ENCODE data around the gene LNX1.
"Not testable (repeated sequence)": the region's sequence is repeated elsewhere in the genome, so short reads cannot be mapped to it uniquely, and the experiment has no call there.

The LNX1 gene

DNA sequence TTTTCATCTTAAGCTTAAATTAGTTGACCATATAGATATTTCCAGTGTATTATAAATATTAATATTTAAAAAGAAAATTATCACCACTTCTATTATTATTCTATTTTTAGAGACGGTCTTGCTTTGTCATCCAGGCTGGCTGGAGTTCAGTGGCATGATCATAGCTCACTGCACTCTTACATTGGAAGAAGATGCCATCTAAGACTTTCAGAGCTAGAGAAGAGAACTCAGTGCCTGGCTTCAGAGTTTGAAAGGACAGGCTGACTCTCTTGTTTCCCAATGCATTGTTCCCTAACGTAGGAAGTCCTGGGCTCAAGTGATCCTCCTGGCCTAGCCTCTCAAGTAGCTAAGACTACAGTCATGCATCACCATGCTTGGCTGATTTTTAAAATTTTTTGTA lies 137.9 kb downstream of the LNX1 start:
- DNase-seq: no peak

- no peak for DNase-seq
These were observed 140.5 kb downstream of the LNX1 start for GRCh38 chr4:53450773-53451172.

DNA sequence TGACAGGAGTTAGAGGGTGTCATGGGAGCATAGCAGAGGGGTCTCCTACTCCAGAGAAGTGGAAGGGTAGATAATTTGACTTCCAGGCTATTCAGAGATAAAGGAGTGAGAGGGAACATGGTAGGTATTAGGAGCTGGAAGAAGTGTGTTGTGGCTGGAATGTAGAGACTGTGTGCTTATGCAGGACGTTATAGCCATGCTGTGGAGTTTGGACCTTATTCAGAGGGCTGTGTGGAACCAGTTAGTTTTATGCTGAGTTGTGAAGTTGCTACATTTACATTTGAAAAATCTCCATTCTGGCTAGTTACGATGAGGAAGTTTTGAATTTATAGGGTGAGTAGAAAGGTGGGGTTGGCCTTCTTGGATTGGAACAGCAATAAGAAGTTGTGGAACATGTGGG lies 146.3 kb downstream of the LNX1 start:
- no peak for DNase-seq

DNA sequence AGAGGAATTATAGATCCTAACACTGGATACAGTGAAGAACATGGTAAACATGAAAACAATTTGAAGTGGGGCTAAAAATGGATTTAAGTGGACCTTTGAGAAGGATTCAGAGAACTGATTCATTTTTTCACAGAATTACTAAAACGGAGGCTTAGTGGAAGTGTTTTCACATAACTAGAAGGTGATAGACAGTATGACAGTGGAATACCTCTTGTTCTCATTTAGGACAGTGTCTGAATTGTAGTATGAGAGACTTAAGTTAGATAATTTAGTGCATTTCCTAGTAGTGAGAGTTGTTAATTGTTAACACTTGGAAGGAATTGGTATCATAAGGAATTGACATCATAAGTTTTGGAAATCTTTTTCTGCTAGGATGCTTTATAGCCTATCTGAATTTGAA lies 149.7 kb downstream of the LNX1 start:
- DNase-seq: no peak

- DNase-seq: no peak
These were observed 155.0 kb downstream of the LNX1 start for GRCh38 chr4:53436251-53436650.

- no peak for DNase-seq
These were observed 158.5 kb downstream of the LNX1 start for GRCh38 chr4:53432528-53433424.

DNA sequence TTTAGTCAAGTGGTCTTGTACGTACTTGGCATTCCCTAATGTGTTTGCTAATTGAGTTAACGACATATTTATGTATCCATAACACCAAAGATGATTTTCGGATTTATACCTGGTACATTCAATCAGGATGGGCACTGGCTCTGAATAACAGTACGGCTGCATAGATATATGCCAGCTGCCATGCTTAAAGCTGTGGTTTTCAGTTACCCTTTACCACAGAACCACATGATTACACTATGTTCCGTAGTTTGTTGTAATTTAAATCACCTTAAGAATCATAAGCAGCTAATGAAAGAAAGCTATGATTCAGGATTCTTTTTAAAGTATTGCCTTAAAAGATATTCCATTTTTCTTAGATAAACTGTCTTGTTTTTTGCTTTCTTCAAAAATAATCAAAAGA lies 160.2 kb downstream of the LNX1 start:
- no peak for DNase-seq

- DNase-seq: no peak
These were observed 163.9 kb downstream of the LNX1 start for GRCh38 chr4:53427366-53427765.

DNA sequence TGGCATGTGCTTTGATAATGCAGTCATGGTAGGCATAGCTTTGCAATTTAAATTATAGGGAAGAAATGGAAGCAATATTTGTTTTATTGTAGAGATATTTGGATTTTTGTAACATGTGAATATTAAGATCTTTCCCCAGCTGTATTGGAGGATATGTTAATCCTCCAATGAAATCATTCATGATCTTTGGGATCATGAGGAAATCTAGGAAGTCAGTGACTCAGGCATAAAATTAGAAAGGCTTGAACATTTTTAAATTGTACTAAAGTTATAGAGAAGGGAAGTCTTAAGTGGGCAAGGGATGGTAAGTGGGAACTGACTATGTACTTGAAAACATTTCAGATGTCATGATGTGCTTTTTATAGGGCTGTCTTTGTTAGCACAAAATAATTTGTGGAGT lies 167.0 kb downstream of the LNX1 start:
- no peak for DNase-seq

- DNase-seq: no peak
These were observed 168.9 kb downstream of the LNX1 start for GRCh38 chr4:53422367-53422766.

DNA sequence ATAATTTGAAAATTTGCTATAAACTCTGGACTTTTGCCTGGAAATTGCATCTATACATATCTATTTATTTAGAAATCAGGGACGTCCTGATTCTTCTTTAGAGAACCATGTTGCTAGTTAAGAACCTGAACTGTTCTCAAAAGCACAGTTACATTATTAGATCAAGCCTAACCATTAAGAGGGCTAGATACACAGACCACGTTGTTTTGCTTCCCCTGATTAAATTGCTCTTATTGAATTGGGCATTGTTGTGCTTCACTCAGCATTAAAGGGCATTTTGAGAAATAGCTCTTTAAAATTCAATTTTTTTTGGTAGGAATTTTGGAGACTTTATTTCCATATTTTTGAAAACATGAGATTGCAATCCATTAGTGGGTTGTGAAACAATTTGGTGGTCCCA lies 169.5 kb downstream of the LNX1 start:
- no peak for DNase-seq

DNA sequence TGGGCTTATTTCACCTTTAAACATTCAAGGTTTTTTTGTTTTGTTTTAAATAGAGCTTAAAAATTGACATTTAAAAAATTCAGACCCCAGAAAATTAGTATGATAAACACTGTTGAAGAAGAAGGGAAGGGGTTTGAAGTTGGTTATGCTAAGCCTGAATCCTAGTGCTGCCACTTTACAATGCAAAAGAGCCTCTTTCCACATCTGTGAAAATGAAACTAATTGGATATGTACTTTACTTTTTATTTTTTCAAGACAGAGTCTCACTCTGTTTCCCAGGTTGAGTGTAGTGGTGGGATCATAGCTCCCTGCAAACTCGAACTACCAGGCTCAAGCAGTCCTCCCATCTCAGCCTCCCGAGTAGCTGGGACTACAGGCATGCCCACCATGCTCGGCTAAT lies 172.1 kb downstream of the LNX1 start:
- DNase-seq: no peak

GRCh38 chr4:53409479-53409878 lies 181.8 kb downstream of the LNX1 start:
- not testable (repeated sequence) for DNase-seq
